ENCODE measurements around the gene DCDC1.

DNA sequence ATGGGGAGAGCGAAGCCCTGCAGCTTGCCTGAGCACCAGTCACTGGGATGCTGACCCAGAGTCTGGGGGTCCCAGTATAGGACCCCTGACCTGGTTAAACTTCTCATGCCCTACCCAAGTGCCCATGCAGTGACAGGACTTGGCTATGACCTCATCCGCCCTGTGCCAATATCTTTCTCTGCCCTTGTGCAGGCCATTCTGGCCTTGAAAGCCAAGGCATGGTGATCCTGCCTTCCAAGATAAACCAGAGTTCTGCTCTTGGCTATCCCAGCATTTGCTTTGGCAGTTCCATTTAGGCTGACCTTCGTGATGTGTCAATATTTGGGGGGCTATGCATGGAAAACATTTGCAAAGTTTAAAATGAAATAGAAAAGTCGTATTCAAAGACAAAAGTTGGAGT lies 542.6 kb downstream of the DCDC1 start:
- TF ChIP-seq, protein P1, sequence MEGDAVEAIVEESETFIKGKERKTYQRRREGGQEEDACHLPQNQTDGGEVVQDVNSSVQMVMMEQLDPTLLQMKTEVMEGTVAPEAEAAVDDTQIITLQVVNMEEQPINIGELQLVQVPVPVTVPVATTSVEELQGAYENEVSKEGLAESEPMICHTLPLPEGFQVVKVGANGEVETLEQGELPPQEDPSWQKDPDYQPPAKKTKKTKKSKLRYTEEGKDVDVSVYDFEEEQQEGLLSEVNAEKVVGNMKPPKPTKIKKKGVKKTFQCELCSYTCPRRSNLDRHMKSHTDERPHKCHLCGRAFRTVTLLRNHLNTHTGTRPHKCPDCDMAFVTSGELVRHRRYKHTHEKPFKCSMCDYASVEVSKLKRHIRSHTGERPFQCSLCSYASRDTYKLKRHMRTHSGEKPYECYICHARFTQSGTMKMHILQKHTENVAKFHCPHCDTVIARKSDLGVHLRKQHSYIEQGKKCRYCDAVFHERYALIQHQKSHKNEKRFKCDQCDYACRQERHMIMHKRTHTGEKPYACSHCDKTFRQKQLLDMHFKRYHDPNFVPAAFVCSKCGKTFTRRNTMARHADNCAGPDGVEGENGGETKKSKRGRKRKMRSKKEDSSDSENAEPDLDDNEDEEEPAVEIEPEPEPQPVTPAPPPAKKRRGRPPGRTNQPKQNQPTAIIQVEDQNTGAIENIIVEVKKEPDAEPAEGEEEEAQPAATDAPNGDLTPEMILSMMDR (conservative IDR thresholded peaks at IDR 0.05; ENCODE audit: low read length), result no peak
- TF ChIP-seq EZH2phosphoT487 (IDR thresholded peaks at IDR 0.05; ENCODE audit: borderline replicate concordance, low read depth, low read length), result no peak
